Measurements from ENCODE around the gene RYR2.

DNA sequence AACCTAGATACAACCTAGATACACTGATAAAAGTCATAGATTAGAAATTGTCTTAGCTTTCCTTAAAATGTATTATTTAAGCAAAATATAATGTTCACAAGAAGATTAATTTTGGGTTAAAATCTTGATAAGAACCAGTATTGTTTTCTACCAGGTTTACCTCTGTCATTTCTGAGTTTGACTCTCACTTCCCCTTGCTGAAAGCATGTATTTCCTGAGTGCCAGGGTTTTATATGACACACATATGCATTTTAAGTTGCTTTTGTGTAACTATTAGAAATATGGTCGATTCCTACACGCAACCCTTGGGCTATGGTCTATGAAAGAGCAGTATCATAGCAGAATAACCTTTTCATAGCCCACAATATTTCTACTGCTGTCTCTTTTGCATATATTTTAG is 497.1 kb downstream of the RYR2 start:
- TF ChIP-seq, protein P1, sequence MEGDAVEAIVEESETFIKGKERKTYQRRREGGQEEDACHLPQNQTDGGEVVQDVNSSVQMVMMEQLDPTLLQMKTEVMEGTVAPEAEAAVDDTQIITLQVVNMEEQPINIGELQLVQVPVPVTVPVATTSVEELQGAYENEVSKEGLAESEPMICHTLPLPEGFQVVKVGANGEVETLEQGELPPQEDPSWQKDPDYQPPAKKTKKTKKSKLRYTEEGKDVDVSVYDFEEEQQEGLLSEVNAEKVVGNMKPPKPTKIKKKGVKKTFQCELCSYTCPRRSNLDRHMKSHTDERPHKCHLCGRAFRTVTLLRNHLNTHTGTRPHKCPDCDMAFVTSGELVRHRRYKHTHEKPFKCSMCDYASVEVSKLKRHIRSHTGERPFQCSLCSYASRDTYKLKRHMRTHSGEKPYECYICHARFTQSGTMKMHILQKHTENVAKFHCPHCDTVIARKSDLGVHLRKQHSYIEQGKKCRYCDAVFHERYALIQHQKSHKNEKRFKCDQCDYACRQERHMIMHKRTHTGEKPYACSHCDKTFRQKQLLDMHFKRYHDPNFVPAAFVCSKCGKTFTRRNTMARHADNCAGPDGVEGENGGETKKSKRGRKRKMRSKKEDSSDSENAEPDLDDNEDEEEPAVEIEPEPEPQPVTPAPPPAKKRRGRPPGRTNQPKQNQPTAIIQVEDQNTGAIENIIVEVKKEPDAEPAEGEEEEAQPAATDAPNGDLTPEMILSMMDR (IDR thresholded peaks at IDR 0.05; ENCODE audit: low read depth, low read length), result no peak
- TF ChIP-seq EZH2phosphoT487 (IDR thresholded peaks at IDR 0.05; ENCODE audit: low read depth), result no peak

Data from OCI-LY3 (cell line).